Epithelial cell of esophagus (primary cell): ENCODE data around the gene TMEM121B.

Experiments used
- DNase-seq: peaks from one replicate; pipeline ENCODE4 v3.0.0; 2010; ENCODE audit warnings: low read depth
- H3K4me3 ChIP-seq: 2 replicates; pipeline ENCODE4 v1.5.1; 2011; ENCODE audit warnings: mild to moderate bottlenecking, low read length, control low read depth
- CTCF ChIP-seq: IDR thresholded peaks from 2 replicates; pipeline ENCODE4 v1.5.1; 2011; ENCODE audit warnings: low read depth, mild to moderate bottlenecking, low read length, control low read depth, inconsistent platforms; ENCODE audit not compliant: insufficient read depth; ENCODE audit errors: missing control alignments

Gene TMEM121B

GRCh38 chr22:17121233-17122195 is at the start of gene TMEM121B:
TMEM121B (minus strand) TSS chr22:17121360; CDS start chr22:17121127, 233 bp downstream.
- TF ChIP-seq CTCF = no peak
- H3K4me3 ChIP-seq = peak within 1 kb of the TSS; percentile 5
- DNase-seq = peak; percentile 50

- DNase-seq = no peak
- TF ChIP-seq CTCF = no peak
- H3K4me3 ChIP-seq = no peak overlapping the region
Observed at GRCh38 chr22:17167486-17167885, 46.3 kb upstream of the TMEM121B start.

- TF ChIP-seq CTCF = no peak
- H3K4me3 ChIP-seq = no peak overlapping the region
- no peak for DNase-seq
Observed at GRCh38 chr22:17164392-17165024, 43.3 kb upstream of the TMEM121B start.

GRCh38 chr22:17162731-17163130 is 41.6 kb upstream of the TMEM121B start:
- no peak overlapping the region for H3K4me3 ChIP-seq
- DNase-seq = no peak
- TF ChIP-seq CTCF = no peak

- DNase-seq = no peak
- no peak overlapping the region for H3K4me3 ChIP-seq
- no peak for TF ChIP-seq CTCF
Observed at GRCh38 chr22:17161991-17162390, 40.8 kb upstream of the TMEM121B start.

GRCh38 chr22:17159504-17159951 is 38.4 kb upstream of the TMEM121B start:
- peak overlapping the region; percentile 70 for H3K4me3 ChIP-seq
- TF ChIP-seq CTCF = no peak
- DNase-seq = peak; percentile 76
